ENCODE results near the gene DERL3. TPM values are rescaled to one million over a fixed set of nuclear protein-coding genes. Genes with fewer than 3 reads are reported as not detected.

DERL3 gene
- total RNA-seq, 3 donors from 2014 or later: 5.7 to 7.1 (median 6.9) TPM

DNA sequence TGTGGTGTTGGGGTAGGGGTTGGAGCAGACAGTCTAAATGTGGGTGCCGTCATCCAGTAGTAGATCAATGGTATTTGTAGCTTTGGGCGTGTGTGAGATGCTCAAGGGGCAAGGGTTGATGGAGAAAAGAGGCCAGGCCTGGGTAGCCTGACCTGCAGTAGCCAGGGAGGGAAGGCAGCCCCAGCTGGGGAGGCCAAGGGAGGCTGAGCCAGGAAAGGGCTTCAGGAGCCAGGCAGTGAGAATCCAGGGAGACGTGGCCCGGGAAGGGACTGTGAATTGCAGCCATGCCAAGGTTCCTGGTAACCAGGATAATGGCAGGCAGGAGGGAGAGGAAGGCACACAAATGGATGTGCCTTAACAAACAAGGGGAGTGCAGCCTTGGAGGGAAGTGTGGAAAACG lies 2.5 kb upstream of the DERL3 start:
- DNase-seq: no peak
- Mint-ChIP-seq H3K27me3 (ENCODE audit: low read depth) (no peaks in the 10 kb centered on the region), H3K4me3 (peak overlapping the region; percentile 9), H3K9me3 (no peaks in the 10 kb centered on the region), H3K4me1 (ENCODE audit: low read depth) (peaks cover 19% of the 10 kb centered on the region), H3K36me3 (ENCODE audit: insufficient read depth) (no peaks in the 10 kb centered on the region)
- no peak for ATAC-seq

DNA sequence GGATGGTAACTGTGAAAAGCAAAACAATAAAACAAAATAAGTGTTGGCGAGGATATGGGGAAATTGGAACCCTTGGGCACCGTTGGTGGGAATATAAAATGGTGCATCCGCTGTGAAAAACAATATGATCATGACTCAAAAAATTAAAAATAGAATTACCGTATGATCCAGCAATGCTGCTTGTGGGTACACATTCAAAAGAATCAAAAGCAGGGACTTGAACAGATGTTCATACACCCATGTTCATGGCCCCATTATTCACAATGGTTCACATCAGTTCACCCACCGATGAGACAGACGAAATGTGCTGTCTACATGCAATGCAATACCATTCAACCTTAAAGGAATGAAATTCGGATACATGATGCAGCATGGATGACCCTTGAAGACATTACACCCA lies 1.2 kb upstream of the DERL3 start:
- H3K4me3 Mint-ChIP-seq: peak overlapping the region; percentile 54
- ATAC-seq (no peak), DNase-seq (no peak)
- no peaks in the 10 kb centered on the region for H3K9me3 Mint-ChIP-seq
- peaks cover 3% of the 10 kb centered on the region for H3K36me3 Mint-ChIP-seq (ENCODE audit: insufficient read depth)
- peaks cover 19% of the 10 kb centered on the region for H3K4me1 Mint-ChIP-seq (ENCODE audit: low read depth)
- no peaks in the 10 kb centered on the region for H3K27me3 Mint-ChIP-seq (ENCODE audit: low read depth)

DNA sequence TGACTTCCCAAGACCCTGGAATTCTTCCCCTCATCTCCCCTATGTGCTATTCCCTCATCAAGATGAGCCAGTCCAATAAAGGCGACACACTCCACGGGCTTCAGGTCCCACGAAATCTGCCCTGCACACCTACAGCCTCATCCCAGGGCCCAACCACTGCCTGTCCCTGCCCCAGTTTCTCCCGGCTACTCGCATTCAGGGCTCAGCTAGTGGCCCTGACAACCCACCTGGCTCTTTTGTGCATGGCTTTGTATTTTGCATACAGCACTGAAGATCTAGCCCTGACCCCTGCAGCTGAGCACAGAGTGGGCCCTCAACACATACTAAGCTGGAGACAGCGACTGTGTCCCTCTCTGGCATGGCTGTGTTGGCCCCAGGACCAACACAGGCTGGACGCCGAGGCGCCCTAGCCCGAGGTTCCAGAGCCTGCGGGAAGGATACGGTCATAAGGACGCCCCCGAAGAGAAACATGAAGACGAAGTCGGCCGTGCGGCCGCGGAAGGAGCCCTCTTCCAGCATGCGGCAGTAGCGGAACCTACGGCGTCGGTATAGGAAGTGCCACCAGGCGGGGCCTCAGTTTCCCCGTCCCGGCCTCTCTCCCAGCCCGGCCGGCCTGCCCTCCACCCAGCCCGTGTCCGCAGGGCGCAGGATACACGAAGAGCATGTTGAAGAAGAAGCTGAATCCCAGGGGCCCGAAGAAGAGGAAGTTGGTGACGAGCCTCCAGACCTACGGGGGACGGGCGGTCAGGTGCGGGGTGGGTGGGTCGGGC lies 710 bp downstream of the DERL3 start:
- no peak for DNase-seq
- peaks cover 3% of the 10 kb centered on the region for H3K36me3 Mint-ChIP-seq (ENCODE audit: insufficient read depth)
- peak in 1 of 2 donors; percentile 0 for ATAC-seq

DNA sequence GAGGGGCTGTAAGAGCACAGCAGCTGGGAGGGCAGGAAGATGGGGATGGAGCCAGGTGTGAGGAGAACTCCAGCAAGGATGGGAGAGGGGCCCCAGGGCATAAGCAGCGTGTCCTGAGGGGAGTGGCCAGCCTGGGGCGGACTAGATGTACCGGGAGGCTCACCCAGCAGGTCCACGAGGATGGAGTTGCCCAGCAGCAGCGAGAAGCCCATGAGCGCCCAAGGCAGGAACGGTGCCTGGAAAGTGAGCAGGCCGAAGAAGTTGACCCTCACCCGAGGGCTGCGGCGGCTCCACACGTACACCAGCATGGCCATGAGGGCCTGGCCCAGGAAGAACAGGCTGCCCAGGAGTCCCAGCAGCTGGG lies 1.3 kb downstream of the DERL3 start:
- H3K4me1 Mint-ChIP-seq (ENCODE audit: low read depth): peaks cover 19% of the 10 kb centered on the region
- H3K36me3 Mint-ChIP-seq (ENCODE audit: insufficient read depth): peaks cover 3% of the 10 kb centered on the region
- no peak for ATAC-seq
- no peaks in the 10 kb centered on the region for H3K9me3 Mint-ChIP-seq
- H3K27me3 Mint-ChIP-seq (ENCODE audit: low read depth): no peaks in the 10 kb centered on the region
- no peak for DNase-seq
- peak overlapping the region; percentile 88 for H3K4me3 Mint-ChIP-seq

More for the DNA sequence above, 710 bp downstream of the DERL3 start:
- H3K27me3 Mint-ChIP-seq (ENCODE audit: low read depth): no peaks in the 10 kb centered on the region
- no peaks in the 10 kb centered on the region for H3K9me3 Mint-ChIP-seq
- peaks cover 19% of the 10 kb centered on the region for H3K4me1 Mint-ChIP-seq (ENCODE audit: low read depth)
- H3K4me3 Mint-ChIP-seq: peak overlapping the region; percentile 88

DNA sequence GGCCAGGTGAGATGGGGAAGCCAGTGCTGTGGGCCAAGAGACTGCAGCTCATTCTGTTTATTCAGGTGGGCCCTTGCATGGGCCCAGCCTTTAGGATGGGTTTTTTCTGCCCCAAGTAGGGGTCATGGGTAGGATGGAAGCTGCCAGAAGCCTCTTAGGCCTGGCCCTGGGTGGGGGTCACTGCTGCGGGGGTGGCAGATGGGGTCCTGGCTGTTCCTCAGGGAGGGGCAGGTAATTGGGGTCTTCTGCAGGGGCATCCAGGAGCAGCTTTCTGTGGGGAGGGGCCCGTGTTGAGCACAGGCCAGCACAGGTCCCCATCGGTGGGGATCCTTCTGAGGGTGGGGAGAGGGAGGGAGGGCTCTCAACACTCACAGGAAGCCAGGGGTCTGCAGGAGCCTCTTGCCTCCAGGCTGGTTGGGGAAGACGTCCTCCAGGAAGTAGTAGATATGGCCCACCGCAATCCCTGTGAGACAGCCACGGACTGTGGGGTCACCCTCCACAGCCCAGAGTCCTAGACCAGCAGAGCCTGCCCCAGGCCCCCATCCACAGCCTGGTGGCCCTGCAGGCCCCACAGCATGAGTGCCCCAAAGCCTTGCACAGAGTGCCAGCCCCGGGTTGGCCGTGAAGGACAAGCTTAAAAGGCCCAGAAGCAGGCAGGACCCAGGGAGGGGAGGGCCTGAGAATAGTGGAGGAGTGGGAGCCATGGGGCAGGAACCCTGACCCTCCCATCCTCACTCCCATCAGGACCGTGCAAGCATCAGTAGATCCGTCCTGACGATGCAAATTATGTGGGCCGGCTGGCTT lies 1.9 kb downstream of the DERL3 start:
- H3K27me3 Mint-ChIP-seq (ENCODE audit: low read depth): no peaks in the 10 kb centered on the region
- H3K9me3 Mint-ChIP-seq: no peaks in the 10 kb centered on the region
- H3K4me3 Mint-ChIP-seq: peak overlapping the region; percentile 55
- H3K4me1 Mint-ChIP-seq (ENCODE audit: low read depth): peaks cover 19% of the 10 kb centered on the region
- H3K36me3 Mint-ChIP-seq (ENCODE audit: insufficient read depth): peaks cover 3% of the 10 kb centered on the region
- ATAC-seq: no peak
- DNase-seq: no peak

DNA sequence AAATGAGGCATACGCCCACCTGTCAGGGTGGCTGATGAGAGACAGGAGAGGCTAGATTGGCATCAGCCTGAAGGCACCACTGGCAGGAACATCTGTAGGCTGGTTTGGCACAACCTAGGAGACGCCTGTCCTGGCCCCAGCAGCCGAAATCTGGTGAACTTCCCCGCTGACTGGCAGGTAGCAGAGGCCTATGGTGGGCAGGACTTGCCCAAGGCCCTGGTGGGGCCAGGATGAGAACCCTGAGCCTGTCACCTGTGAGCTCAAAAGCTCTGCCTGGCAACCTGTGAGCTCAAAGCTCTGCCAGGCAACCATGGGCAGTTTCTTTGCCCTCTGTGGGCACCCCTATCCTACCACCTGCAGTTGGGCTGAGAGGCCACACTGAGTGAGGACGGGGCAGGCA lies 2.5 kb downstream of the DERL3 start:
- Mint-ChIP-seq H3K36me3 (ENCODE audit: insufficient read depth) (peaks cover 3% of the 10 kb centered on the region), H3K4me3 (no peak overlapping the region), H3K9me3 (no peaks in the 10 kb centered on the region), H3K4me1 (ENCODE audit: low read depth) (peaks cover 19% of the 10 kb centered on the region), H3K27me3 (ENCODE audit: low read depth) (no peaks in the 10 kb centered on the region)
- ATAC-seq (no peak), DNase-seq (no peak)

DNA sequence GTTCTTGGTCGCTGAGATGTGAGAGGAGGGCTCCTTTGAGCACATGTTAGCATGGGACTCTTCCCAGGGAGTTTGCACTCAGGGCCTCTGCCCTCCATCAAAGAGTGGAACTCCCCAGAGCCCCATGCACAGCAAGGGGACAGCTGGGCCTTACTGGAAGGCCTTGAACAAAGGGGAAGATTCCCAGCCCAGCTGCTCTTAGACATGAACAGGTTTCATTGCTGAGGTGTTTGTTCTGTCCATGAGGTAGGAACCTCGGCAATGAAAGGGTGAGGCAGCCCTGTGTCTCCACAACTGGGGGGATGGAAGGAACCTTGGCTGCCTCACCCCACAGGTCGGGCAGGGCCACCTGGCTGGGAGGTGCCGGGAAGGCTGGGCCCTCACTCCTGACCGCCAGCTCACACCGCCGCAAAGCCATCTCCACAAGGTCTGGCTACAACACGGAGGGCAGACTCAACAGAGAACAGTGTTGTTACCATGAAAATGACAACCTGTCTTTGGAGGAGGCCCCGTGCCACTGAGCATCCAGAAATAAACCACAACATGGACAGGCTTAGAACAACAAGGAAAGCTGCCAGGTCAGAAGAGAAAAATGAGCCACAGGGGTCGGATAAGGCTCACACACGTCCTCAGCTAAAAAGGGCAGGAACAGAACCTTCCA lies 3.2 kb downstream of the DERL3 start:
- peaks cover 5% of the 10 kb centered on the region for H3K36me3 Mint-ChIP-seq (ENCODE audit: insufficient read depth)
- no peaks in the 10 kb centered on the region for H3K9me3 Mint-ChIP-seq
- no peak overlapping the region for H3K4me3 Mint-ChIP-seq
- H3K27me3 Mint-ChIP-seq (ENCODE audit: low read depth): no peaks in the 10 kb centered on the region
- ATAC-seq (no peak), DNase-seq (no peak)
- peaks cover 19% of the 10 kb centered on the region for H3K4me1 Mint-ChIP-seq (ENCODE audit: low read depth)

DNA sequence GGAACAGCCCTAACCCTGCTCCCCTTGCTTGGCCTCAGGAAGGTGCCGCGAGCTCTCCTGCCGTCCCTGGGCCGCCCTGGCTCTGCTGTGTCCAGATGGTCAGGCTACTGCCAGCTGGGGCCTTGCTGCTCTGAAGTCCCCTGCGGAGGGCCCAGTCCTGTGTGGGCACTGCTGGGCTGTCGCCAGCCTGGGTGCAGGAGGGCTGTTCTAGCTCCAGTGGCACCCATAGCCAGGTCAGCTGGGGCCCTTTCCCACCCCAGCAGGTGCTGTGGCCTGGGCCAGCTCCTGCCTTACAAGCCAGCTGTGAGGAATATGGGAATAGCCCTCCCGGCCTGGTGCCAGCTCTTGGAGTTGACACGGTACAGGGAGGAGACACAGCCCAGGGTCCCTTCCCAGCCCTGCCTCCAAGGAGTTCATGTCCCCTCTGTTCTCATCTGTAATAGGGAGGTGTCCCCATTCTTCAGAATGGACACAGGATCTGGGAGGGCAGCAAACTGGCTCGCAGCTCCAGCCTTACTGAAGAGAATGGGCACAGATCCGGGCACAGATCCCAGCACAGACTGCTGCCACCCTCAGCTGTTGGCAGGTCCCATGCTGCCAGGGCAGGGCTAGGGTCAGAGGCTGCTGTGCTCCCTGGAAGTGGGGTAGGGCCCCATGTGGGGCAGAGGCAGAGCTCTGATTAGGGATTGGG lies 3.9 kb downstream of the DERL3 start:
- no peak overlapping the region for H3K4me3 Mint-ChIP-seq
- no peaks in the 10 kb centered on the region for H3K9me3 Mint-ChIP-seq
- no peaks in the 10 kb centered on the region for H3K27me3 Mint-ChIP-seq (ENCODE audit: low read depth)
- peaks cover 9% of the 10 kb centered on the region for H3K36me3 Mint-ChIP-seq (ENCODE audit: insufficient read depth)
- no peak for DNase-seq
- no peak for ATAC-seq
- H3K4me1 Mint-ChIP-seq (ENCODE audit: low read depth): peaks cover 19% of the 10 kb centered on the region

DNA sequence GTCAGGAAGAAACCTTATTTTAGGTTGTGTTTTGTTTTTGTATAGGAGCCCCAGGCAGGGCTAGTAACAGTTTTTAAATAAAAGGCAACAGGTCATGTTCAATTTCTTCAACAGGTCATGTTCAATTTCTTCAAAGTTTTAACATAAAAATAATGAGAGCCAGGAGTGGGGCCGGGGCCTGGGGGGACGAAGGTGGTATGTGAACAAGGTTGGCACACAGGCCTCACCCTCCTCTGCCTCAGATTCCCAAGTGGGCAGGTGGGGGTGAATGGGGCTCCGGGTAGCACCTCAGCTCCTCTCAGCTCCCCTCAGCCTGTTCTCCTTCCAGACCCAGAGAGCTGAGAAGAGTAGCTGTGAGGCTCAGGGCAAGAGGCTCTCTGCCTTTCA lies 4.4 kb downstream of the DERL3 start:
- peaks cover 10% of the 10 kb centered on the region for H3K36me3 Mint-ChIP-seq (ENCODE audit: insufficient read depth)
- ATAC-seq (no peak), DNase-seq (no peak)
- peaks cover 15% of the 10 kb centered on the region for H3K4me1 Mint-ChIP-seq (ENCODE audit: low read depth)
- no peak overlapping the region for H3K4me3 Mint-ChIP-seq
- no peaks in the 10 kb centered on the region for H3K9me3 Mint-ChIP-seq
- no peaks in the 10 kb centered on the region for H3K27me3 Mint-ChIP-seq (ENCODE audit: low read depth)

DNA sequence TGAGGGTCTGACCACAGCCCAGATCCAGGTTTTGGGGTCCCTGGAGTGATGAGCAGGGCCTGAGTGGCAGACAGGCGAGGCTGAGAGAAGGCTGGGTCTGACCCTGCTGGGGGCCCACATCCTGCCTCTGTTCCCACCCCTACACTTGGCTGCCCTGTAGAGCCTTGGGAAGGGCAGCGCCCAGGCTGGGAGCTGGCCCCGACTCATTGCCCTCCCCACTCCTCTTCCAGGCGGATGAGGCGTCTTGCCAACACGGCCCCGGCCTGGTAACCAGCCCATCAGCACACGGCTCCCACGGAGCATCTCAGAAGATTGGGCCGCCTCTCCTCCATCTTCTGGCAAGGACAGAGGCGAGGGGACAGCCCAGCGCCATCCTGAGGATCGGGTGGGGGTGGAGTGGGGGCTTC lies 4.9 kb downstream of the DERL3 start:
- no peaks in the 10 kb centered on the region for H3K27me3 Mint-ChIP-seq (ENCODE audit: low read depth)
- peaks cover 11% of the 10 kb centered on the region for H3K4me1 Mint-ChIP-seq (ENCODE audit: low read depth)
- H3K9me3 Mint-ChIP-seq: no peaks in the 10 kb centered on the region
- no peak for ATAC-seq
- no peak overlapping the region for H3K4me3 Mint-ChIP-seq
- peaks cover 15% of the 10 kb centered on the region for H3K36me3 Mint-ChIP-seq (ENCODE audit: insufficient read depth)
- no peak for DNase-seq

DNA sequence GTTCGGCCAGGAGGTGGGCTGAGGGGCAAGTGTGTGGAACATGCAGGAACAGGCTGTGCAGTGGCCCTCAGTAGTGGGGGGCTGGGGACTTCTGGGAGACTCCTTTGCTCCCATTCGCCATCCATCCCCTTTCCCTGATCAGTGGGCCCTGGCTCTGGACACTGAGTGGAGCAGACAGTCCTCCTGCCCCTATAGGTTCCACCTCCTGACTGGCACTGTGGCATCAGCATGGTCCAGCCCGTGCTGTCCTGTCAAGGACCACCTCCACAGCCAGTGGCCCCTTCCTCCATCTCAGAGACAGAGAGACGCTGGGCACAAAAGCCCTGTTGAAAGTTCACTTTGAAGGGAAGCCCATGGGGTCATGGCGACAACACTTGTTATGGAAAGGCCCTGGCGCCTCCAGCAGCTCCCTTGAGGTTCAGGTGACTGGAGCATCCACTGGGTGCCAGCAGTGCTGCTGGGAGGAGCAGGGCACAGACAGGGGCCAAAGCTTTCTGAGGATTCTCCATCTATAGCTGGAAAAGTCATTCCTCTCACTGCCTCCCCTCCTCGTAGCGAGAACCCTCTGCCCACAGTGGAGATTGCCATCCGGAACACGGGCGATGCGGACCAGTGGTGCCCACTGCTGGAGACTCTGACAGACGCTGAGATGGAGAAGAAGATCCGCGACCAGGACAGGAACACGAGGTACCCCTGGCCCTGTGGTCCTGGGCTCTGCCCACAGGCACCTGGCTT lies 5.6 kb downstream of the DERL3 start:
- H3K9me3 Mint-ChIP-seq: no peaks in the 10 kb centered on the region
- H3K36me3 Mint-ChIP-seq (ENCODE audit: insufficient read depth): peaks cover 18% of the 10 kb centered on the region
- peaks cover 8% of the 10 kb centered on the region for H3K4me1 Mint-ChIP-seq (ENCODE audit: low read depth)
- no peak for ATAC-seq
- H3K4me3 Mint-ChIP-seq: no peak overlapping the region
- DNase-seq: no peak
- H3K27me3 Mint-ChIP-seq (ENCODE audit: low read depth): no peaks in the 10 kb centered on the region

DNA sequence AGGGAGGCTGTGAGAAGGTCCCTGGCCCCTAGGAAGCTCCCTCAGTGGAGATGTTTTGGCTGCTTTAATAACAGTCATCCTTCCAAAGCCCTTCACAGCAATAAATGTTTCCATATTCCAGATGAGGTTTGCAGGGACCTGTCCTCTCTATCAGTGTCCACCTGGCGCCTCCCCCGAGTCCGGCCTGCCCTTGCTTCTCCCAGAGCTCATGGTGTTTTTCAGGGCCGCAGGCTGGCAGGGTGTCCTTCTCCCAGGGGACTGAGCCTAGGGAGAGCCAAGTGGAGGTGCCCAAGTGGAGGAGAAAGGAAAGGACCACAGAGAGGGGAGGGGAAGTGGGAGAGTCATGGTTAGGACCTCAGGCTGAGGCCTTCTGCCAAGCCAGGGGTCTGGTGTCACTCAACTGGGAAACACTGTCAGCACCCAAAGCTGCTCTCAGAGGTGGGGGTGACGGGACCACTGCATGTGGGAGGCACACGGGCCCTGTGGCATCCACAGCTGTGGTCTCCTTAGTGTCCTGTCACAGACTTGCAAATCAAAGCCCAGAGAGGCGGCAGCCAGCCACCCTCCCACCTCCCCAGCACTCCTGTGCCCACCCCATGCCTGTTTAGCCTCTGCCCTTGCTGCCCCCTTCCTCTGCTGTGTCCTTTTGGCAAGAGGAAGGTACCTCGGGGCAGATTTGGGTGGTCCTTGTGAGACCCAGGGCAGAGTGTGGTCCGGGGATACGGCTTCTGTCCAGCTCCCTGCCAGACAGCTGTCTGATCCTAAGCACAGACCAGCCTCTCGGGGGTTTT lies 6.4 kb downstream of the DERL3 start:
- no peak for ATAC-seq
- H3K27me3 Mint-ChIP-seq (ENCODE audit: low read depth): no peaks in the 10 kb centered on the region
- H3K4me1 Mint-ChIP-seq (ENCODE audit: low read depth): peaks cover 2% of the 10 kb centered on the region

DNA sequence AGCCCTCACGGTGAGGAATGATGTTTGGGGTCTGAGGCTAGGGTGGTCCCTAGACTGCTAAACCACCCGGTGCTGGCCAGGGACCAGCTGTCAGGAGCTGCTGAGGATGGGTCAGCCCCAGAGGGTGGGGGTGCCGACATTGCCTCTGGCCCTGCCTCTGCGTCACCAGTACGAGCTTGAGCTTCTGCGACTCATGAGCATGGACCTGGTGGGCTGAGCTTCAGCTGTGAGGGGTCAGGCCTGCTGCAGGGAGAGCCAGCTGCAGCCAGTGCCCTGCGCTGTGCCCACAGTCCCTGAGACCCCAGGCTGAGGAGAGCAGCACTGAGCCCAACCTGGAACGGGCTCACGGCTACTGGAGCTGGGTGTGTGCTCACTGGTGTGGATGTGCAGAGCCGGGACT lies 7.0 kb downstream of the DERL3 start:
- Mint-ChIP-seq H3K9me3 (no peaks in the 10 kb centered on the region), H3K36me3 (ENCODE audit: insufficient read depth) (peaks cover 18% of the 10 kb centered on the region), H3K4me1 (ENCODE audit: low read depth) (no peaks in the 10 kb centered on the region), H3K4me3 (no peak overlapping the region), H3K27me3 (ENCODE audit: low read depth) (no peaks in the 10 kb centered on the region)
- DNase-seq: no peak
- no peak for ATAC-seq

More for the DNA sequence above, 6.4 kb downstream of the DERL3 start:
- Mint-ChIP-seq H3K36me3 (ENCODE audit: insufficient read depth) (peaks cover 18% of the 10 kb centered on the region), H3K9me3 (no peaks in the 10 kb centered on the region), H3K4me3 (no peak overlapping the region)
- DNase-seq: no peak
